ENCODE results near the gene PF4V1. TPM values are rescaled to one million over a fixed set of nuclear protein-coding genes. Genes with fewer than 3 reads are reported as not detected.

PF4V1 gene
- total RNA-seq, 1 donor from 2014 or later: not detected

DNA sequence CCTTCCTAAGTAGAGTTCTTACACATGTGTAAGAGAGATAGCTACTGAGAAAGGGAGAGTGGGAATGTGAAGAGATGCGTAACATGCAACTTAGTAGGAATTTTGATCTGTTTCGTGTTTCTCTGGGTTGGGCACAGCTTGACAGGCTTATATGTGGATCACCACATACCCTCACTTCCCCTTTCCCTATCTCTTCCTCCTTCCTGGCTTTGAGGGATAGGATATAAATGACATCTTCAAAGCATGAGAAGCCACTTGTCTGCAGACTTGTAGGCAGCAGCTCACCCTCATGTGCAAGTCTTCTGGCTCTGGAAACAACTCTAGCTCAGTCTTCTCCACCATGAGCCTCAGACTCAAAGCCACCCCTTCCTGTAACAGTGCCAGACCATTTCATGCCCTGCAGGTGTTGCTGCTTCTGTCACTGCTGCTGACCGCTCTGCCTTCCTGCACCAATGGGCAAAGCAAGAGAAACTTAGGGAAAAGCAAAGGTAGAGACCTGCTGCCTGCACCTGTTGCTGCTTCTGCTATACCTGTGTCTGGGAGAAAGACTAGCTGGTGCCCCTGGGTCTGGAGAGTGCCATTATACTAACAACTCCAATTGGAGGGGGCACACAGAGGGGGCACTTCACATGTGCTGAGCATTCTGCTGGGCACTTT lies 5.4 kb upstream of the PF4V1 start:
- no peak for ATAC-seq

DNA sequence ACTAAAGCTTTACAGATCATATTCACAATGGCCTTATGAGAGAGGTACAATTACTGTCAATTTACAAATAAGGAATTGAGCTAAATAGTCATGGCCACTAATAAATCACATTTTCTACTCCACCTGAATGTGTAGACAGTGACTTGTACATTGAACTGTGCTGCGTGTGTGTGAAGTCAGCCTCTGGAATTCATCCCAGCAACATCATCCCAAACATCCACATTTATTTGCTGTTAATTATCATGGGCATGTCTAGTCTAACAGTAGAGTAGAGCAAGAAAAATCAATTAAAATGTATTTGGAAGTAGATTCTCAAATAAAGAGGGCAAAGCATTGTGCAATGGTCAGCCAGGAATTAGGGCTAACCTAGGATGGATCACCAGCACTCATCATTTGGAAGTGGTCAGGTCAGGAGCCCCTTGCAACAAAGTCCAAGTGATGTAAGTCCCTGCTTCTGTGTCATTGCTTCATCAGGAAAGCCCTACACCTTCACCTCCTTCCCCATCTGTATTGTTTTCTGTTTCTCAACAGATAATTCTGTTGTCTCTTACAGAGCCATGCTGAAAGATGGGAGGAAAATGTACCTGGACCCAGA lies 4.8 kb upstream of the PF4V1 start:
- no peak for ATAC-seq

DNA sequence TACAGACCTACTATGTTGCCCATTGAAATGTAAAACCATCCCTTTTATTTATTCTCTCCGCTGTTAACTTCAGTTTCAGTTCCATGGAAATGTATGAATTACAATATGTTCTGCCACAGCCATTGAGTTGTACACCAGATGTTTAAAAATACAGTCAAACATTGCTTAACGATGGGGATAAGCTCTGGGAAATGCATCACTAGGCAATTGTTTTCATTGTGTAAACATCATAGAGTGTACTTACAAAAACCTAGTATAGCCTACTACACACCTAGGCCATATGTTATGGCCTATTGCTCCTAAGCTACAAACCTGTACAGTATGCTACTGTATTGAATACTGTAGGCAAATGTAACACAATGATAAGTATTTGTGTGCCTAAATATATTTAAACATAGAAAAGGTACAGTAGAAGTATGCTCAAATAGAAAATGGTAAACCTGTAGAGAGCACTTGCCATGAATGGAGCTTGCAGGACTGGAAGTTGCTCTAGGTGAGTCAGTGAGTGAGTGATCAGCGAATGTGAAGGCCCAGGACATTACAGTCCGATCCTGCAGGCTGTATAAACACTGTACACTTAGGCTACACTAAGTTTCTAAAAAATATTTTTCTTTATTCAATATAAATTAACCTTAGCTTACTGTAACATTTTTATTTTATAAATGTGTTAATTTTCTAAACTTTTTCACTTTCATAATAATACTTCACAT lies 2.7 kb upstream of the PF4V1 start:
- peak; percentile 36 for ATAC-seq

DNA sequence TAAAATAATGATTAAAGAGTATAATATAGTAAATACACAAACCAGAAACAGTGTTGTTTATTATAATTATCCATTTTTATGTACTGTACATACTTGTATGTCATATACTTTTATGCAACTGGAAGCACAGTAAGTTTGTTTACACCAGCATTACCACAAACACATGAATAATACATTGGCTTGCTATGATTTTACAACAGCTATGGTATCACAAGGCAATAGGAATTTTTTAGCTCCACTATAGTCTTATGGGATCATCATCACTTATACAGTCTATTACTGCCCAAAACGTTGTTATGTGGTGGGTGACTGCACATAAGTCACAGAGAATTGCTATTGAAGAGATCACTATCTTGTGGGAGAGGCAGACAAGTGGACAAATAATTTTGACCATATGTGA lies 1.8 kb upstream of the PF4V1 start:
- no peak for ATAC-seq

GRCh38 chr4:73852771-73853170 lies 325 bp upstream of the PF4V1 start:
- ATAC-seq: no peak

- ATAC-seq: no peak
These were observed 800 bp downstream of the PF4V1 start for GRCh38 chr4:73853718-73854473.

DNA sequence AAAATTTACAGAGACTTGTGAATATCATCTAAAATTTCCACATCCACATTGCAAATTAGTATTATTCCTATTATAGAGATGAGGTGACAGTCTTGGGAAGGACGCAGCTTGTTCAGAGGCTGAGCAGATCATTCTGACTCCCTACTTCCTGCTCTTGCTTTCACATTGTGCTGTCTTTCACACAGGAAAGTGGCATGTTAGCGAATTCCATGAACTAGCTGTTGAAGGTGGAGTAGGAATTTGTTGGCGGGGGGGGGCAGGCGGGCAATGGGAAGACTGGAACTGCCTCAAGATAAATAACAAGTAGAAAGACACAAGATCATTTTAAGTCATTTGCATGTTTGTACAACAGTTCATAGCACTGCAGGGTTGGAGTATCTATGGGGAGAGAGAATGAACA lies 2.3 kb downstream of the PF4V1 start:
- ATAC-seq: no peak

GRCh38 chr4:73856518-73856917 lies 3.4 kb downstream of the PF4V1 start:
- ATAC-seq: no peak

GRCh38 chr4:73859614-73860088 lies 6.6 kb downstream of the PF4V1 start:
- ATAC-seq: no peak

DNA sequence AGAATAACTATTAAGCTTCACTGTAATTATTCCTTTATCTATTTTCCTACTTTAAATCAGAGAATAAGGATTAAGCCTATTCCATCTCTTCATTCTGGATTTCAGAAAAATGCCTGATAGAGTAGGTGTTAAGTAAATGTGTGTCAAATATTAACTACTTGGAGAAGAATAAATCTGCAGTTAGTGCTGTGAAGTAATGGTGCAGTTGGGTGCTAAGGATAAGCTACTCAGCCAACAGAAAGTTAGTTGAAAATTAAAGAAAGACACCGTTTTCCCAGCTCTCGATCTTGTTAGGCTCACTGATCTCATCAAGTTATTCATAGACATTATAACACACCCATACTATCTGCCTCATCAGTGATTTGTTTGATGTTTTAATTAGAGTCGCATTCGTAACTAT lies 7.1 kb downstream of the PF4V1 start:
- ATAC-seq: no peak

DNA sequence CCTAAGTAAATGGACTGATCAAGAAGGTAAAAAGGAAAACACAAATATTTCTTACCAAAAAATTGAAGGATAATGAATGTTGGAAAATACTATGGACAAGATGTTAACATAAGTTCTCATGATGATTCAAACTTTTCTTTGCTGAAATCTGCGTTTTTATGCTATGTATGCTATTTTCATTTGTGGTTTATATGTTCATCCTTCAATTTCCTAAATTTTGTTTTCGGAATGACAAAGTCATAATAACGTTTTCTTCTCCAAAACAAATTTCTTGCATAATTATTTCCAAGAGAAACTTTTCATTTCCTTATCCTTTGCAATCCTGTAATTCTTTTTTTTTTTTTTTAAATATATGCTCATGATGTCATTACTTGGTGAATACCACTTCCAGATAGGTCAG lies 7.8 kb downstream of the PF4V1 start:
- no peak for ATAC-seq

DNA sequence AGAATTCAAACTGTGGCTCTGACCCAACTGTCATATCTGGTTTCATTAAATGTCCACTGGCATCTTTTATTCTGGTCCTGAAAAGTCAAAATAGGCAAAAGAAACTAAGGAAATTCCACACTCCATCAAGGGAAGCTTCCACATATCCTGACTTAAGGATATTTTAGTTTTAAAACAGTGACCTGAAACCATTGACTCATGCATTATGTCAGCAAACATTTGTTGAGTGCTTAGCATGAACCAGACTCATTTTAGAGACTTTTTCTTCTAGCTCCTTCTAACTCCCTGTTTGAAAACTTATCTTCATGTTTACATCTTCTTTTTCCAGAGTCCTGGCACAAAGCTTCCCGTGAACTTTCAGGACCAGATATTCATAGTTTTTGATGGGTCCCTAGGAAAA lies 9.2 kb downstream of the PF4V1 start:
- ATAC-seq: no peak

DNA sequence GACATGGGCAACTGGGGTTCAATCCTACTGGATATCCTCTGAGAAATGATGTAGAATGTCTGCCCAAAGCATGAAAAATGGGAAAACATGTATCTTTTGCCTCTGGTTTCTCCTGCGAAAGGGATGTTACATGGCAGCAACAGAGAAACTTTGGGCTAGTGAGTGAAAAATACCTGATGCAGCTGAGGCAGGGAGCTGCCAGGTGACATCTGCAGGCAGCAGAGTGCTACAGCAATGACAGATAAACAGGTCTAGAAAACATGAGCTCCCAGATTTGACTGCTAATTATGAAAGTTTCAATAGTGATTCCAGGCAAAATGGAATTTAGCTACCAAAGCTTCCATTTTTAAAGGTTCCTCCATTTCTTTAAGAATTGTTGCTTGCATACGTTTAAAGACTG lies 11.3 kb downstream of the PF4V1 start:
- no peak for ATAC-seq

- no peak for ATAC-seq
These were observed 11.9 kb downstream of the PF4V1 start for GRCh38 chr4:73864961-73865360.

- no peak for ATAC-seq
These were observed 12.5 kb downstream of the PF4V1 start for GRCh38 chr4:73865431-73866096.

- ATAC-seq: no peak
These were observed 13.2 kb downstream of the PF4V1 start for GRCh38 chr4:73866246-73866645.

DNA sequence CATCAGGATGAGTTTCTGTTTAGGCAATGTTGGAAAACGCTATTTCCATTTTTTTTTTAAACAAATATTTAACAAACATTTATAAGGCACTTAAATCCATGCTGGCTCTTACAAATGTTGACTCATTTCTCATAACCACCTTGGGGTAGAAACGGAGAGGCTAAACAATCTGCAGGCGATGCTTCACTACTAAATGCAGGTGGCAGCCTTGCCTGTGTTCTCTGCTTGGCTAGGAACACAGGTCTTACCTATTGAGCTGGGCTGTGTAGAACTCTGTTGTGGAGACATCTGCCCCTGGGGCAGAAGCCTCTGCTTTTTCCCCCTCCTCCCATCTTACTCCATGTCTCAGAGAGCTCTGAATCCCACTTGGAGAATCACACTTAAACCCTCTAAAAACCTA lies 14.7 kb downstream of the PF4V1 start:
- ATAC-seq: peak; percentile 63

- no peak for ATAC-seq
These were observed 15.4 kb downstream of the PF4V1 start for GRCh38 chr4:73868206-73869129.

GRCh38 chr4:73869130-73870055 lies 16.3 kb downstream of the PF4V1 start, which contains the start of gene CXCL1:
Gene CXCL1, plus strand, starts transcription at chr4:73869393. Its CDS starts 78 bp downstream, at chr4:73869471.
- peak; percentile 56 for ATAC-seq

GRCh38 chr4:73870260-73870659 lies 17.2 kb downstream of the PF4V1 start:
- peak; percentile 36 for ATAC-seq

Data from esophagus mucosa (tissue), 1 donor.